ENCODE results near the gene ASCC3.

ASCC3 gene

GRCh38 chr6:100464162-100464851 is 416.8 kb downstream of the ASCC3 start:
- peak; percentile 5; the same call in 1 of the 3 replicates for ATAC-seq (ENCODE audit: low read depth)
- peaks cover 100% of the 10 kb centered on the region for H3K27me3 ChIP-seq (ENCODE audit: insufficient read depth, poor library complexity, severe bottlenecking)
- TF ChIP-seq, protein P1, sequence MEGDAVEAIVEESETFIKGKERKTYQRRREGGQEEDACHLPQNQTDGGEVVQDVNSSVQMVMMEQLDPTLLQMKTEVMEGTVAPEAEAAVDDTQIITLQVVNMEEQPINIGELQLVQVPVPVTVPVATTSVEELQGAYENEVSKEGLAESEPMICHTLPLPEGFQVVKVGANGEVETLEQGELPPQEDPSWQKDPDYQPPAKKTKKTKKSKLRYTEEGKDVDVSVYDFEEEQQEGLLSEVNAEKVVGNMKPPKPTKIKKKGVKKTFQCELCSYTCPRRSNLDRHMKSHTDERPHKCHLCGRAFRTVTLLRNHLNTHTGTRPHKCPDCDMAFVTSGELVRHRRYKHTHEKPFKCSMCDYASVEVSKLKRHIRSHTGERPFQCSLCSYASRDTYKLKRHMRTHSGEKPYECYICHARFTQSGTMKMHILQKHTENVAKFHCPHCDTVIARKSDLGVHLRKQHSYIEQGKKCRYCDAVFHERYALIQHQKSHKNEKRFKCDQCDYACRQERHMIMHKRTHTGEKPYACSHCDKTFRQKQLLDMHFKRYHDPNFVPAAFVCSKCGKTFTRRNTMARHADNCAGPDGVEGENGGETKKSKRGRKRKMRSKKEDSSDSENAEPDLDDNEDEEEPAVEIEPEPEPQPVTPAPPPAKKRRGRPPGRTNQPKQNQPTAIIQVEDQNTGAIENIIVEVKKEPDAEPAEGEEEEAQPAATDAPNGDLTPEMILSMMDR (IDR thresholded peaks at IDR 0.05; ENCODE audit: poor library complexity, severe bottlenecking), result no peak
- H3K4me1 ChIP-seq (ENCODE audit: insufficient read depth, poor library complexity, severe bottlenecking), result peaks cover 3% of the 10 kb centered on the region
- no peaks in the 10 kb centered on the region for H3K9me3 ChIP-seq (ENCODE audit: severe bottlenecking)
- no peaks in the 10 kb centered on the region for H3K36me3 ChIP-seq (ENCODE audit: low read depth)
- H3K27ac ChIP-seq (ENCODE audit: poor library complexity, severe bottlenecking), result no peak overlapping the region
- peak overlapping the region; percentile 28 for H3K4me3 ChIP-seq (ENCODE audit: severe bottlenecking)
- no peak for DNase-seq (ENCODE audit: low spot score)

DNA sequence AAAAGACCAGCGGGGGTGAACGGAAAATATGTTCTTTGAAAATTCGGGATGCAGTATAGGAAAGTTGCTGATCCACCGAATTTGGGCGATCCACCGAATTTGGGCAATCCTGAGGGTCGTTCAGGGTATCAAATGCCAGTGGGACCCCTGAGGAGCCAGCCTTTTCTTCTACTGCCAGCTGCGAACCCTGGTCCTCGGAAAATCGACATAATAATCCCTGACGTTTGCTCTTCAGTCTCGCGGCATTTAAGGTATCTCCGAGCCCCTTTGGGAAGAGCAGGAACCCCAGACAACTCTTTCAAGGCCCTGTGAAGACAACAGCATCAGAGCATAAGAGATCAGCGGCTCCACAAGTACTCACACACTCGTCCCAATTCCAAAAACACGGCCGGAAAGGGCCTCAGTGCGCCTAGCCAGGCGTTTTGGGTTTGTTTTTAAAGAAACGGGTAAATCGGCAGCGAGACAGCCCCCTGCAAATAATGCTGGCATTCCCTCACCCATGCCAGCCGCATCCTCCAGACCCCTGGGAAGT is 417.4 kb downstream of the ASCC3 start:
- ATAC-seq (ENCODE audit: low read depth) (no peak), DNase-seq (ENCODE audit: low spot score) (no peak)
- peaks cover 3% of the 10 kb centered on the region for H3K4me1 ChIP-seq (ENCODE audit: insufficient read depth, poor library complexity, severe bottlenecking)
- TF ChIP-seq, protein P1 (IDR thresholded peaks at IDR 0.05; ENCODE audit: poor library complexity, severe bottlenecking), result no peak
- H3K36me3 ChIP-seq (ENCODE audit: low read depth), result no peaks in the 10 kb centered on the region
- H3K9me3 ChIP-seq (ENCODE audit: severe bottlenecking), result no peaks in the 10 kb centered on the region
- H3K4me3 ChIP-seq (ENCODE audit: severe bottlenecking), result no peak overlapping the region
- no peak overlapping the region for H3K27ac ChIP-seq (ENCODE audit: poor library complexity, severe bottlenecking)
- peaks cover 100% of the 10 kb centered on the region for H3K27me3 ChIP-seq (ENCODE audit: insufficient read depth, poor library complexity, severe bottlenecking)

DNA sequence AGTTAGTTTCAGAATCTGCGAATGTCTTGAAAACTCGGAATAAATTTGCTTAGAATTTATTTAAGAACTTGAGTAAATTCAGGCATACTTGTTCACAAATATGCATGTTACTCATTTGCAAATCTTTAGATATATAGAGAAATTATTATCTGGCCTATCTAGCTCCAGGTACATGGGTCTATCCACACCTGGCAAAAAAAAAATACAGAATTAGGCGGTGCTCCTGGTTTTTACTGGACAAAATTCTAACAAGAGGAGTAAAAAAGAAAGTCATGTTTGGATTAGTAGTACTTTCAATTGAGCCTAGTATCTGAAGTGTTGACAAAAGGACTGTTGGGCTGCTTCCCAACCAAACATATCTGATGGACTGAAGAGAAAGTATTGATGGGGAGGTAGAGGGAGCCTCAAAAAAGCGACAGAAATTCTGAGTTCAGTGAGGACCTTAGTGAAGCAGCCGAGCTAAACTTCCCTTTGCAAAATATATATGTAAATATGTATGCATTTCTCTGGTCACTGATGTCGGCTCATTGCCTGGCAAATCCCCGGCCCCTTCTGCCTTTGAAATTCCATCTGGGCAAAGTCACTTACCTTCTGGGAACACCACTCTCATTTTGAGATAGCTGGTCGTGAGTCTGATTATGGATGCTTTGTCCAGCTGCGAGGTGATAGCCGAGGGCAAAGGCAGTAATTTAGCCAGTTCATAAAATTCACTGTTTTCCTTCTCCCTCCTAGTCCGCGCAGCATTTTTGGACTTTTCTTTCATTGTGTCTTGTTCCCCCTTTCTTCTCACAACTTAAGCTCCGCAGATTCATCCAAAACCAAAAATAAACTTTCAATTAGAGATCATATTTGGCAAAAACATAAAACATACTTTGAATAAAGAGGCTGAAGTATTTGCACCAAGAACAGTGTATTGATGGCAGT is 418.2 kb downstream of the ASCC3 start:
- DNase-seq (ENCODE audit: low spot score) (no peak), ATAC-seq (ENCODE audit: low read depth) (no peak)
- H3K9me3 ChIP-seq (ENCODE audit: severe bottlenecking), result no peaks in the 10 kb centered on the region
- H3K27me3 ChIP-seq (ENCODE audit: insufficient read depth, poor library complexity, severe bottlenecking), result peaks cover 100% of the 10 kb centered on the region
- no peak overlapping the region for H3K27ac ChIP-seq (ENCODE audit: poor library complexity, severe bottlenecking)
- peaks cover 3% of the 10 kb centered on the region for H3K4me1 ChIP-seq (ENCODE audit: insufficient read depth, poor library complexity, severe bottlenecking)
- TF ChIP-seq, protein P1 (IDR thresholded peaks at IDR 0.05; ENCODE audit: poor library complexity, severe bottlenecking), result no peak
- H3K4me3 ChIP-seq (ENCODE audit: severe bottlenecking), result no peak overlapping the region
- H3K36me3 ChIP-seq (ENCODE audit: low read depth), result no peaks in the 10 kb centered on the region

GRCh38 chr6:100461917-100462705 is 419.0 kb downstream of the ASCC3 start:
- H3K4me3 ChIP-seq (ENCODE audit: severe bottlenecking), result no peak overlapping the region
- ATAC-seq (ENCODE audit: low read depth), result no peak
- DNase-seq (ENCODE audit: low spot score), result no peak
- H3K4me1 ChIP-seq (ENCODE audit: insufficient read depth, poor library complexity, severe bottlenecking), result peaks cover 3% of the 10 kb centered on the region
- no peak overlapping the region for H3K27ac ChIP-seq (ENCODE audit: poor library complexity, severe bottlenecking)
- peaks cover 100% of the 10 kb centered on the region for H3K27me3 ChIP-seq (ENCODE audit: insufficient read depth, poor library complexity, severe bottlenecking)
- TF ChIP-seq, protein P1 (IDR thresholded peaks at IDR 0.05; ENCODE audit: poor library complexity, severe bottlenecking), result no peak
- no peaks in the 10 kb centered on the region for H3K36me3 ChIP-seq (ENCODE audit: low read depth)
- H3K9me3 ChIP-seq (ENCODE audit: severe bottlenecking), result no peaks in the 10 kb centered on the region
